DMS53 (cell line): Measurements from ENCODE around the gene CLSTN2.

Experiments
- DNase-seq: peaks from one replicate; lab custom pipeline; 2025; lab: John Stamatoyannopoulos, UW

The CLSTN2 gene

DNA sequence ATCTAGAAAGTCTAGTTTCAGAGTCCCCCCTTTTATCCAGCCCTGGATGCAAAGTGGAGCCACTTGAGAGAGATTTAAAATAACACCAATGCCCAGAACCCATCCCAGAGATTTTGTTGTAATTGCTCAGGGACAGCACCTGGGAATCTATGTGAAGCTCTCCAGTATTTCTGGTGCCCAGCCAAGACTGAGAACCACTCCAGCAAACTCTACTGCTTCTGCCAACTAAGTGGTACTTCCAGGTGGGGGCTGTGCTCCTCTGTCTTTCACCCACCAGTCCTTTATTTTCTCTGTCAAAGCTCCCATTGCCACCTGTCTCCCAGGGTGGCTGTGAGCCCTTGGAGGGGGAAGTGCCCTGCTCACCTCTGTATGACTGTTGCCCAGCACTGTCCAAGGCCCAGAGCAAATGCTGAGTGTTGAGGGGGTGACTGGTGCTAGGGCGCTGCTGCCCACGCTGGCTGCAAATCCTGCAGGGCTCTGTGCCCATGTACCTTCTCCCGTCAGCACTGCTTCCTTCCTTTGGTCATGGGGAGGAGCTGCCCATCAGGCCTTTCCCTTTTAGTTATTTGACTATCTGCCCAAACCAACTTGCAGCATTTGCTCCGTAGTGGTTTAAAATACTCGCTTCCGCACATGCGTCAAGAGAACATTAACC lies 9.4 kb downstream of the CLSTN2 start:
- no peak for DNase-seq

DNA sequence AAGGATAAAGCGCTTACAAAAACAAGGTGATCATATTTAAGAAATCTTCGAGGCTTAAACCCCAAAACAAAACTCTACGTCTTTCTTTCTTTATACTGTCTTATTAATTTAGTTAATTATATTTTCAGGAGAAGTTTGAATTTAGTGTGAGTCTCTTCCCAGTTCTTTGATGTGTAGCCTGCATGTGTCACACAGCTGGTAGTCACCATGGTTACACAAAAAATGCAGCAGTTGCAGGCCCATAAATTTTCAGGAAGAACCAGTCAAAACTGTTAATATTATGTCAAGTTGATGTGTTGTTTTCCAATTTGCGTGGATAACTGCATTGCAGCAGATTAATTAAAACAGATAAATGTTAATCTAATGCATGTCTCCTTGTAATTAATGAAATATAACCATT lies 10.4 kb downstream of the CLSTN2 start:
- no peak for DNase-seq

DNA sequence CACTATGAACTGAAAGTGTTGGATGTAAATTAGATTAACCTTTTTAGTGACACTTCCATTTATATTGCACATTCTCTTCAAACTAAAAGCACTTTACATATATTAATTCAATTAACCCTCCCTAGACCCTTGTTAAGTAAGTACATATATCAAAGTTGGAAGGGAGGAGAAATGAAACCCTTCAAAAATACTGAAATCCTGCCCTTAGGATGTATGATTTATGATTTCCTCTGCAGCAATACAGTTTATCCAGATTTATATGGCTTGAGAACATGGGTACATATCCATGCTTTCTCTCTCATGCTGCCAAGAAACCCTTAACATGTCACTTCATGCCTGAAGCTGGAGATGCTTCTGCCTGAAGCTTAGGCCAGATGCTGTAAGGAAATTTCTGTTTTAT lies 11.0 kb downstream of the CLSTN2 start:
- DNase-seq = no peak

DNA sequence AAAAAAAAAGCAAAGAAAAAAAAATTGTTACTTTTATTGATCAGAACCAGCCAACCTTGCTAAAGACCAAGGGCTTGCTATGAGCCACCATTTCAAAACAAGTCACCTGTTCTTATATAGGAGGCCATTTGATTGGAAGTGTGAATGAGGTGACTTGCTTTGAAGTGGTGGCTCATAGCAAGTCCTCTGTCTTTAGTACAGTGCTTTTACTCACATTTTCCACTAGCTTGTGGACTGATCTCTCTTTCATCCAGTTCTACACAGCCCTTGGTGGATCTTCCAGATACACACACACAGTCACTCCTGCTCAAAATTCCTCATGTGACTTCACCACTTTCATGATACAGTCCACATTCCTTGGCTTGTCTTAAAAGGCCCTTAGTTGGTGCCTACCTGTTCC lies 13.5 kb downstream of the CLSTN2 start:
- no peak for DNase-seq

DNA sequence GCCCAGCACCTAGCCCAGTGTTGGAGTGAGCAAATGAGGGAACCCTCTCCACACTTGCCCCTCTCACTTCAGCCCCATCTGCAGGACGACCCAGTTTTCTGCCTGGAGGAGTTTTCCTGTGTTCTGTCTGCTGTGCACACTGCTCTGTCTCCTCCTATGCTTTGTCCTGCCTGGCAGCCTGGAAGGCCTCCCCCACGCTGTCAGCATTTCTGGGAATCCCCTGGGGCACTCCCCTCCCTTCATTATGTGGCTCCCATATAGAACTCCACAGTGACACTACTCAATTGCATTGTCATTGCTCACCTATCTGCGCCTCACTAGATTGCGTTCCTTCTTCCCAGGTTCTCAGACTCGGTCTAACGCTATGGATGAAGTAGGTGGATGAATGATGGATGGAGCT lies 13.9 kb downstream of the CLSTN2 start:
- DNase-seq = no peak

DNA sequence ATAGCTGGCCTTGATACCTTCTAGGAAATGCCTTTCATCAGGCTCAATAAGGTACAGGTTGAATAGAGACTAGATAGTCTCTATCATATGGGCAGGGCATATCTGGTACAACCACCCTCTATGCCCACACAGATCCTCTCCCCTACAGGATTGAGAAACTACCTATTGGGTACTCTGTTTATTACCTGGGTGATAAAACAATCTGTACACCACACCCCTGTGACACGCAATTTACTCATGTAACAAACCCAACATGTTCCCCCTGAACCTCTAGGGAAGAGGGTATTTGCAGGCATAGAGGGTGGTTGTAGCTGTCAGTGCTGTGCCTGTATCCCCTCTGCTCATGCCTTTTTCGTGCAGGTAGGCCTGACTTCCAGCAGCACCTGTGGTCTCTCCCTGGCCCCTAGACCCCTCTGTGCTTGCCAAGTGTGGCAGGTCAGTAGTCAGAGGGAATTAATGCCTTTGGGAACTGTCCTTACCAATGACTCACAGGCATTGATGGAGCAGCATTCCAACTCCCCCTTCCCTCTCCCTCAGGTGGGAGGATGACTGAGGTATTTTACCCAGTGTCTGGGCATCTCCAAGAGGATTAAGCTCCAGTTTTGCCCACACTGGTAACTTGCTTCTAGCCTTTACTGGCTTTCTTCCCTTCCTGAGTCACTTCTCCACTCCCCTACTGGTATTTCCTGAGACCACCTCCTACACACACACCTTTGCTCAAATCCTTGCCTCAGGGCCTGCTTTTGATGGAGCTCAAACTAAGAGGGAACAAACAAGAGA lies 18.3 kb downstream of the CLSTN2 start:
- DNase-seq = no peak

DNA sequence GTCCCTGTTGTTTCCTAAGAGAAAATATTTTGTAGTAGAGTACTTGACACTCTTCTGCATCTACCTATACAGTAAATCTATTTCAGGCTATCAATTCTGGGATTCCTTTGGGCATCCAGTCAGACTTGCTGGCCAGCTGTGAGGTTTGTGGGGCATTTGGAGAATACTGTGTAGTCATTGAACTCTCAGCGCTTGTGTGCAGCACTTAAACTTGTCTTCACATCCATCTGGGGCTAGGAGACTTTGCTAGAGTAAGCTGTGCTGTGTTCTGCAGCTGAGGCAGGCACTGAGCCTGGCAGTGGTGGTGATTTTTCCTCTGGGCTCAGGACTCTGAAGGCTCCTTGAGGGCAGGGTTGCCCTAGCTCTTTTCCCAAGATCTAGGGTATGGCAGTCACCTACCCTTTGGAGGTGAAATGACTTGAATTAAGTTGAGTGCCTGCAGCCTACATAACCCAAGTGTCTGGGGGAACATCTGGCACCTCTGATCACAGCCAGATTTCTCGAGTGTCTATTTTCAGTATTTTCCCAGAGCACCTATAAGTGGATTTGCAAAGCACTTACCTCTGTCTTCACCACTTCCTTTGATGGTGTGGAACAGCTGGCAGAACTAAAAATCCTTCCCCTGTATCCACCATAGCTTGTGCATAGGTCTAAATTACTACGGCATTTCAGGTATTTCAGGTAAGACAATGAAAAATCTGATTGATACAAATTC lies 19.3 kb downstream of the CLSTN2 start:
- DNase-seq = peak; percentile 27

DNA sequence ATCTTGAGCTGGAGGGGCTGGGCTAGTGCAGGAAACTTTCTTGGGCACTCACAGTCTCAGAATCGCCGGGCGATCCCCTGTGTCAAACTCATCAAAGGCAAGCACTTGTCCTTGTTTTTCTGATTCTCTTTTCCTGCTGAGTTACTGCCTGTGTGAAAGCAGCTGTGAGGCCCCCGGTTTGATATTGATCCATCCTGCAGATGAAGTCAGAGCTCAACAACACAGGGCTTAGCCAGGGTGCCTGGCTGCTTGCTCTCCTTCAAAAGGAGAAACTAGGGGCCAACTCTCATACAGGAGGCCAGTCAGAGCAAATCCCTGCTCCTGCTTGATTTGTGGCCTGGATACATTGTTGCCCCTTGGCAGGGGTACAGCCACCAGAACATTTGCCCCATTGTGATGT lies 22.9 kb downstream of the CLSTN2 start:
- DNase-seq = no peak

DNA sequence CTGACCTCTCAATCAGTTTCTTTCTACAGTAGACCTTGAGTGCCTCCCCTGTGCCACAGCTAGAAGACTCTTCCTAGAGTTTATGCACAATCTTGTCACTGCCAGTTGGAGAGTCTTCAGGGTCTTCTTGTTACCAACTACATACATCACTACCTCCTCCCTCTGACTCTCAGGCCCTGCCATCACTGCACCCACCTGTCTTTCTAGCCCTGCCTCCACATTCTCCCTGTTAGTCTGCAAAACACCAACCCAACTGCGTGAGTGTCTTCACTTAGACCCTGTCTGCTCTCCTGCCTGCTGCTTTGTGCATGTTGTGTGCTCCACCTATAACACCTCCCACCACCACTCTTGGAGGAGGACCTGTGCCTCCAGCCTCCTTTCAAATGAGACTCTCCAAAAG lies 34.4 kb downstream of the CLSTN2 start:
- DNase-seq = no peak

DNA sequence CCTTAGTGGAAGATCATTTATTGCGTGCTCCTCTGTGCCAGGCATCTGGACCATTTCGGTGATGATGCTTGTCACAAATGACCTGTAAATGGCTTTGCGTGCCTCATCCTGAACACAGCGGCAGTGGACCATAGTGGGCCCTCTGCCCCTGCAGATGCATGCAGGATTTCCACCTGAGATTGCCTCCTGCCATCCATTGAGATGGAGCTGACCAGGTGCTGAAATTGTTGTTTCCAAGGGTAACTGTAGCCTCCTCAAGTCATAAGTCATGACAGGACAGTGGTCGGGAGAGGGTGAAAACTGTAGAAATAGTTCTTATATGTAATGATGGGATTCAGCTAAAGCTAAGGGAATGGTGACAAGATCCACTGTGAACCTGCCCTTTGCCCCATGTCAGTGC lies 35.5 kb downstream of the CLSTN2 start:
- DNase-seq = no peak

DNA sequence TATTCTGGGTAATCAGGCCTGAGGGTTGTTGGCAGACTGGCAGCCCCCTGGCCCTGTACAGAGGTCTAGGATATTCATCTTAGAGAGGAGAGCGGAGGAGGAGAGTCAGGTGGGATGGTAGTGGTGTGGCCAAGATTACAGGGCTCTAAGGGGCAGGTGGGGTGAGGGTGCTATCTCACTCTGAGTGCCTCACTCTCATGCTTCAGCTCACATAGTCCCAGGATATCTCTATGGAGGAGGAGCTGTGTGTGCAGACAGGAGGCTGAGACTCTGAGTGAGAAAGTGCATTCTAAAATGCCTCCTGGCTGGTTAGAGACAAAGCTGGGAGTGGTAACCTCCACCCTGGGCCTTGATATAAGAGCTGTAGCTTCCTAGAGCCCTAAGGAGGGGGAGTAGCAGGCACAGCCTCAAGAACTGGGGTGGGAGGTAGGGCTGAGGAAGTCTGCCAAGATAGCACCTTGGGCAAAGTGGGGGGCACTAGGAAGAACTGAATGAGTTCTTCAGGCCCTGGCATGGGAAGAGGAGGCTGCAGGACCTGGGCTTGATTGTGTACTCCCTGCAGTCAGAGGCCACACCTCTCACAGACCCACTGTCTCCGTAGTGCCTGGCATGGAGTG lies 39.9 kb downstream of the CLSTN2 start:
- no peak for DNase-seq

DNA sequence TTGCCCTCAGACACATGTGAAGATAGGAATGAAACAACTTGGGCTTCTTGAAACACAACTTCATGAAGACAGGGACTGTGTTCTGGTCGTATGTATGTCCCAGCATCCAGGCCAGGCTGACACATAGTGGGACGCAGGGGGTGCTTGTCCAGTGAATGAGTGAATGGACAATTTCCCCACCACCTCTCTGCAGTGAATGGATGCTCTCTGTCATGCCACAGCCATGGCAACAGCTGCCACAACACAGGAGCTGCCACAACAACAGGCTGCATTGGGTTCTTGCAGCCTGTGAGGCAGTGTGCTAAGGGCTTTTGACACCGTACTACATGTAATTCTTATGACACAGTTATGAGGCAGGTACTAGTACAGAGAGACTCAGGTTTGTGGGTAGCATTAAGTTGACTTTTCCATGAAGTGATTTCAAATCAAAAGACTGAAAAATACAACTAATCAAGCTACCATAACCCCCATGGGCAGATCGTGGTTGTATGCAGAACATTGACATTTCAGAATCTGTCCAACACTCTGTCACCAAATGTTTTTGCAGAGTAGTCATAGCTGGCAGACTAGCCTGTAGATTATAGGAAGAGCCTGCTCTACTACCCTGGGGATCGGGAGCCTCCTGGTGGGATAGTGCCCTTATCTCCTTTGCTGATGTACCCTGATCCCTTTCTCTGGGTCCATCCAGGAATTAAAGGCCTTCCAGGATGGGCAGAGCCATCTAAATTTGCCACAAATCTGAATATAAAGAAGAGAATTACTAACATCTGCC lies 40.8 kb downstream of the CLSTN2 start:
- peak; percentile 25 for DNase-seq

DNA sequence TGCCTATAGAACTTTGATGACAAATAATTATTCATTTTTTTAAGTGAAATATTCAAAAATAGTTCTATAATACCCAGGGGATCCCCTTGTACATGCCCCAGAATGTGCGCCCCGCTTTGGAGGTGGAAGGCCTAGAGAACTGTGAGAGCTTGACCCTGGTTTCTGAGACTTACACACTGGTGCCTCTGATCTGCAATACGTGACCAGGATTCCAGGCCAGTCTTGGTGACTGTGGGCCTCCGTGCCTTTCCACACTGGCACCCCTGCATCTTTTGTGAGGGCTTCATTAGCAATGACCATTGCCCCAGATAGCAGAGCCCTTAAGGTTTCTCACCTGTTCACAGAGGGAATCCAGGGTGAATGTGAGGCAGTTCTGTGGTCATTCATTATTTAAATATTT lies 44.0 kb downstream of the CLSTN2 start:
- DNase-seq = no peak

DNA sequence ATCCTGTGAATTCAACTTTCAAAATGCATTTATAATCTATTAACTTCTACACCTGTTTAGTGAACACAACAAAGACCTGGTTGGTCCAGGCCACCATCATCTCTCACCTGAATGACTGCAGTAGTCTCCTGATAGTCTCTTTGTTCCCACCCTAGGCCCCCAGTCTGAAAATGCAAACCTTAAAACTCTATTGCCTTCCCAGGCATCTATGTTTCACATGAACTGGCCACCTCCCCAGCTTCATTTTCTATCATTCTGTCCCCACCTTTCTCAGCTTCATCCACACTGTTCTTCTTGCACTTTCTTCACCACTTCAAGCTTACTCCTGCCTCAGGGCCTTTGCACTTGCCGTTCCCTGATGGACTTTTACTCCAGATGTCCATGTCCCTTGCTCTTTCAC lies 45.0 kb downstream of the CLSTN2 start:
- DNase-seq = no peak

DNA sequence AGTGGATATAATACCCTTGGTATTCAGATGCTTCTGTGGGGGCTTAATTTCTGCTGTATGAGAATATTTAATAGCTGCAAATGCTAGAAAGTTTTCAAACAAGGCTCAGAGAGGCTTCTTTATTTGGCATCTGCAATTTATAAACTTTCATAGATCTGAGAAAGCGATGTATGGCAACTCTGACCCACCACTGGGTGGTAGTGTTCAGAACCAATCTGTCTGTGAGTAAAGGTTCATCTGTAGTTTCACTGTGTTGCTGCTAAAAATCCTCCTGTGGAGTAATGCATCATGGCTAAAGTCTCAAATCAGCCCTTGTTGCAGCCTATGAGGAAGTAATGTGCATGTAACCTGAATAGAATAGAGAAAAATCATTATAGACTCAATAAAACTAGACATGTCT lies 47.4 kb downstream of the CLSTN2 start:
- DNase-seq = peak; percentile 19

DNA sequence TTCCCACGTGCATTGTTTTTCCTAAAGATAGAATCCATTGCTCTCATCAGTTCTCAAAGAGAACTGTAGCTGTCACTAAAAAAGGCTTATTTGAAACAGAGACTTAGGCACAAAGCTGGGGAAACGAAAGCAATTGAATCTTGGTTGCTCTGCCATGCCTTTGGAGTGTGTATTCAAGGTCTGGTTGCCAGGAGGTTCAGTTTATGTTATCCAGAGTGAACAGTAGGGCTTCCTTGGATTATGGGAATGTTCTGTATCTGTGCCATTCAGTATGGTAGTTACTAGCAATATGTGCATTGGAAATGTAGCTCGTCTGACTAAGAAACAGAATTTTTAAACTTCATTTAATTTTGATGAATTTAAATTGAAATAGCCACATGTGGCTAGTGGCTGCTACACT lies 50.6 kb downstream of the CLSTN2 start:
- no peak for DNase-seq

DNA sequence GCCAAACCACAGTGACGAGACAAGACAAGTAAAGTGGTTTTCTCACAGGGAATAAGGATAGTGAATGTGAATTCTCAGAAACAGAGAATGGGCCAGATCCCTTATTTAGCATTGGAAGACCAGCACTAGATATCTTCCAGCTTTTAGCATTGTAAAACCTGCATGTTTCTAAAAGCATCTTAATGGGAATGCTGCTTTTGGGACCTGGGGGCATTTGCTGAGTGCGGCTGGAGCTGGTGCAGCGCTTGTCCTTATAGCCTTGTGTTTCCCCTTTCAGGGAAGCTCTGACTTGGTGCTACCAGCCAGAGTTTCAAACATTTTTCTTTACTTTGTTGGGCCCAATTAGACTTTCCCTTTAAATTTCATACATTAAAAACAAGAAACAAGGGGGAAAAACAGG lies 52.9 kb downstream of the CLSTN2 start:
- no peak for DNase-seq

DNA sequence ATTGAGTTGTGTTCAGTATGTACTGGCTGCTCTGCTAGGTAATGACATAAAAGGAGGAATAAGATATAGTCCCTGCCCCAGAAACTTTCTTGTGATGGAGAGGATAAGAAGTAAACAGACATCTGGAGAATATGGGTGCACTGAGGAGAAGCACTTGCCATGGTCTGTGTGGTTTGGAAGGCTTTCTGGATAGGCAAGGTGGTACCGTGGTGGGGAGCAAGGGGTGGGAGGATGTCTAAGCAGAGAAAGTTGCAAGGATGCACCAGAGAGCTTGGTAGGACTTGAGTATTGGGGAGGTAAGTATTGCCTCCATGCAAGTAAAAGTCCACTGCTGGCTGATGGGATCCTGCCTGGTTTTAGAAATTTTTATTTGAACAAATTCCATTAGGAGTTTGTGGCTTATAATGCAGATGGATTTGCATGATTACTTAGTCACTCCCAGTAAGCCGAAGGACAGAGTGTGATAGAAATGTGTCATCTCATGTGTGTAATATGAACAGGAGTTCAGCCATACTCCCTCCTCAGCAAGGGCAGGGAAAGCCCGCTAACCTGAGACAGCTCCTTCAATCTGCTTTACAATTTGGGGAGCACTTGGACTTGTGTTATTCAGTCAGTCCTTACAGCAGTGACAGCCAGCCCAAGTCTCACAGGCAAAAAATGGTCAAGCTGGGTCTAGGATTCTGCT lies 53.6 kb downstream of the CLSTN2 start:
- no peak for DNase-seq

DNA sequence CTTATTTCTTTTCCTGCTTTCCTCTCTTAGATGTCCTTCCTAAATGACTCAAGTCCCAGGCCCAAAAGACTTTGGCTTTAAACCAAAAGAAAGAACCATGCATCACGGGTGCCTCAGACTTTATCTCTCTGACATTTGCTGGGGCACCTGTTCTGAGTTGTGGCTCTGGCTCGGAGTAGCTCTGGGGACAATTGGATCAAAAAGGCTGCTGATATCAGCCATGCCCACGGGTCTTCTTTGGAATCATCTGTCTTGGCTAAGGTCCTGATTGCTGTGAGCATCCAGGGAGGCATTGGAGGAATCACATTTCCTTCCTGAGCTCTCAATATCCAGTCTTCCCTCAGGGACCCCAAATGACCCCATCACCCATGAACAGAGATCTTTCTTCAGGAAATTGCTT lies 59.9 kb downstream of the CLSTN2 start:
- no peak for DNase-seq

DNA sequence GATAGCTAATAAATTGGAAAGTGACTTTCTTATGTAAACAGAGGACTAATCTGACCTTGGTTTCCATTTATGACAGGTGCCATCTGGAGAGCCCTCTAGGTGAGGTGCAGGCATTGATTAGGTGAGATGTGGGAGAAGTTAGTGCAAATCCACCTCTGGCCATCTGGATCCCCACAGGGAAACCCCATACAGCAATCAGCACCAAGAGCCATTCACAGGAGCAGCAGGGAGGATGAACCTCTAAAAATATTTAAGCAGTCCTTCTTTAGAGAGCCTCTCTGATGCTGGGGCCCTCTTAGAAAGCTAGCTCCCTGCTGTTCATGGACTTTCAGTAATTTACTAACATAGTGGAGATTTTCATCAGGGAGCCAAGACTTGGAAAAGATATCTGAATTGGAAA lies 69.3 kb downstream of the CLSTN2 start:
- no peak for DNase-seq

DNA sequence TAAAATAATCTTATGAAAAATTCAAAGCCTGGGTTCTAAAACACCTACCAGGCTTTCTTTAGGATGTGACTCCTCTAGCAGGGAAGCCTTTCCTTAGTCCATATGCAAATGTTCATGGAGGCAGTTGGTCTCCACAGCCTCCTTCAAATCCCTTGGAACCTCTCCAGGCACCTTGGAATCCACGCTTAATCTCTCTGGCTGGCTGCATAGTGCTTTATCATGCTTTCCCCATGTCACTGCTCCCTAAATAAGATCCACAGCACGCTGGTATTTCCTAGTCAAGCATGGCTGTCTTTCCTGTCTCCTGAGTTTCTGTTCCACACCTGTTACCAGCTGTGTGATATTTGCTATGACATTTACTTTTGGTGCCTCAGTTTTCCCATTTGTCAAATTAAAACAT lies 71.3 kb downstream of the CLSTN2 start:
- no peak for DNase-seq

DNA sequence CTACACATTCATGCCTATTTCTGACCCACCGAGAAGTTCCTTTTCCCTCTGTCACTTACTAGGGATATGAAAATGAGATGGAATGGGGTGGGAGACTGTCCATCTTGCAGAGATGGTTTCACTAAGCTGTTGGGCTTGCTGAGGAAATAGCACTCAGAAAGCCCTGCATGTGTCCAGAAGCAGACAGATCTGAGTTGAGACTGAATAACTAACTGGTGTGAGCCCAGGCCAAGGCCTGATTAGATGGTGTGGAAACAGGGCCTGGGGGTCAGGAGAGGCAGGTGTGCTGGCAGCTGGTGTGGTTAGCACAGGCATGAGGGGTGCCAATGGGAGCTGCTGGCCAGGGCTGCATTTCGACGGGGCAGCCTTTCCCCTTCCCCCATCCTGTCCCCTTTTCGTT lies 72.1 kb downstream of the CLSTN2 start:
- no peak for DNase-seq
